ENCODE data around the gene VASH2.

DNA sequence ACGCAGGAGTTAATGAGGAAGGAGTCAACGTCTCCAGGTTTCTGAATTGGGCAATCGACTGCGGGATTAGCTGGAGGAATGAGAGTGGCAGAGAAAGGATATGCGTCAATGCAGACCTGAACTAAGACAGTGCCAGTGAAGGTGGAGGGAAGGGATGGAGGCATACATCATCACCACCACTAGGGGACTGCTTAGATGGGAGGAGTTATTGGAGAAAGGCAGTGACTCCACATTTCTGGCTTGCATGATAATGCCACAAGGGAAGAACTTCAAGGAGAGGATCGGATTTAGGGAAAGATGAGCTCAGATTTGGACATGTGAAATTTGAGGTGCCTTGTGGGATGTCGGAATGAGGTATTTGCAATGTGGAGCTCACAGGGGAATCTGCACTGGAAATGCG, 17.5 kb downstream of the VASH2 start:
- no peak for TF ChIP-seq YY1 (IDR thresholded peaks at IDR 0.05; ENCODE audit: insufficient read depth, insufficient read length)
- TF ChIP-seq SUZ12 (IDR thresholded peaks at IDR 0.05; ENCODE audit: extremely low read depth, insufficient read depth, insufficient read length): no peak
- TF ChIP-seq ZNF274 (IDR thresholded peaks at IDR 0.05; ENCODE audit: low read depth, low read length): no peak
